B cell (primary cell): ENCODE measurements around the gene ARSI.

Experiments
- EZH2 ChIP-seq: IDR thresholded peaks from 2 replicates; pipeline ENCODE4 v1.6.1; 2012; ENCODE audit warnings: borderline replicate concordance, low read depth, mild to moderate bottlenecking, moderate library complexity, low read length; ENCODE audit not compliant: insufficient read depth, poor library complexity, severe bottlenecking
- TF ChIP-seq, protein P1 (sequence below): fragments of 200-600 bp; IDR thresholded peaks from one replicate; pipeline ENCODE4 v1.8.0; 2022; ENCODE audit warnings: antibody characterized with exemption, mild to moderate bottlenecking

DNA sequence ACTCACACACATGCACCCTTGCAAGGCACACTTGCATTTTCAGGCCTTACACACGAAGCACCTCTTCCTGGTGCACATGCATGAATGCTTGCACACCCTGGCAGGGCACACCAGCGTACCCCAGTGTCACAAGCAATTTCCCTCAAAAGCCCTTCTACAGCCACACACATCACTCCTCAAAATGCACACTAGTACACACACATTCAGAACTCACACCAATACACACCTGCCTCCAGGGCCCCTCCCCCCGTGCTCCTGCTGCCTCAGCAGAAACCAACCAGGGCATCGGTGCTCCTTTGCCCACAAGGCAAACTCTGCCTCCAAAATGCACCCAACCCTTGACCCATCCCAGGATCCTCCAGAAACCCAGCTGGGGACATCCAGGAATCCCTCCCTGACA is 14.3 kb downstream of the ARSI start:
- TF ChIP-seq, protein P1, sequence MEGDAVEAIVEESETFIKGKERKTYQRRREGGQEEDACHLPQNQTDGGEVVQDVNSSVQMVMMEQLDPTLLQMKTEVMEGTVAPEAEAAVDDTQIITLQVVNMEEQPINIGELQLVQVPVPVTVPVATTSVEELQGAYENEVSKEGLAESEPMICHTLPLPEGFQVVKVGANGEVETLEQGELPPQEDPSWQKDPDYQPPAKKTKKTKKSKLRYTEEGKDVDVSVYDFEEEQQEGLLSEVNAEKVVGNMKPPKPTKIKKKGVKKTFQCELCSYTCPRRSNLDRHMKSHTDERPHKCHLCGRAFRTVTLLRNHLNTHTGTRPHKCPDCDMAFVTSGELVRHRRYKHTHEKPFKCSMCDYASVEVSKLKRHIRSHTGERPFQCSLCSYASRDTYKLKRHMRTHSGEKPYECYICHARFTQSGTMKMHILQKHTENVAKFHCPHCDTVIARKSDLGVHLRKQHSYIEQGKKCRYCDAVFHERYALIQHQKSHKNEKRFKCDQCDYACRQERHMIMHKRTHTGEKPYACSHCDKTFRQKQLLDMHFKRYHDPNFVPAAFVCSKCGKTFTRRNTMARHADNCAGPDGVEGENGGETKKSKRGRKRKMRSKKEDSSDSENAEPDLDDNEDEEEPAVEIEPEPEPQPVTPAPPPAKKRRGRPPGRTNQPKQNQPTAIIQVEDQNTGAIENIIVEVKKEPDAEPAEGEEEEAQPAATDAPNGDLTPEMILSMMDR = no peak
- TF ChIP-seq EZH2 = no peak
